Jurkat, Clone E6-1 (cell line): Measurements from ENCODE around the gene DNPH1.

Experiments
- DNase-seq: peaks from one replicate; pipeline ENCODE4 v3.0.0-alpha.2; 2011; ENCODE audit warnings: low read depth, low spot score
- H3K4me3 ChIP-seq: 2 replicates; pipeline ENCODE4 v1.5.1; 2011; ENCODE audit warnings: mild to moderate bottlenecking, low read length, control low read depth, moderate library complexity

Gene DNPH1

GRCh38 chr6:43221046-43221972, 8.0 kb downstream of the DNPH1 start:
- H3K4me3 ChIP-seq, result no peak overlapping the region
- DNase-seq, result no peak

GRCh38 chr6:43220439-43220951, 8.8 kb downstream of the DNPH1 start:
- no peak overlapping the region for H3K4me3 ChIP-seq
- DNase-seq, result no peak

GRCh38 chr6:43219814-43220213, 9.5 kb downstream of the DNPH1 start:
- DNase-seq, result no peak
- no peak overlapping the region for H3K4me3 ChIP-seq

DNA sequence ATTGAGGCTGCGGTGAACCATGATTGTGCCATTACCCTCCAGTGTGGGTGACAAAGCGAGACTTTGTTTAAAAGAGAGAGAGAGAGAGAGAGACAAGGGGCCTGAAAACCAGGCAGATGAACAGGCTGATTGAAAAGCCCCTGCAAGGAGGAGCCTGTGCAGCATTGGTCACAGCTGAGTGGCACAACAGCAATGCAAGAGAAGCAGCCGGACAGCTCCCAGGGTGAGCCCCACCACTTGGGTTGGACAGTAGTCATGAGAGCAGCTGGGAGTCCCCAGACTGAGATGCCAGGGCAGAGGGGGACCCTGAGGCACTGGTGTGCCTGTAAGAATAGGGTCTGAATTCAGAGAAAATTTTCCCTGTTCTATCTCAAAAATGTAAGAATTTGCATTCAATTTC, 10.2 kb downstream of the DNPH1 start:
- DNase-seq, result no peak
- H3K4me3 ChIP-seq, result no peak overlapping the region

- no peak for DNase-seq
- H3K4me3 ChIP-seq, result no peak overlapping the region
Observed at GRCh38 chr6:43217351-43217750, 11.9 kb downstream of the DNPH1 start.

GRCh38 chr6:43216200-43216599, 13.1 kb downstream of the DNPH1 start:
- no peak for DNase-seq
- H3K4me3 ChIP-seq, result no peak overlapping the region

DNA sequence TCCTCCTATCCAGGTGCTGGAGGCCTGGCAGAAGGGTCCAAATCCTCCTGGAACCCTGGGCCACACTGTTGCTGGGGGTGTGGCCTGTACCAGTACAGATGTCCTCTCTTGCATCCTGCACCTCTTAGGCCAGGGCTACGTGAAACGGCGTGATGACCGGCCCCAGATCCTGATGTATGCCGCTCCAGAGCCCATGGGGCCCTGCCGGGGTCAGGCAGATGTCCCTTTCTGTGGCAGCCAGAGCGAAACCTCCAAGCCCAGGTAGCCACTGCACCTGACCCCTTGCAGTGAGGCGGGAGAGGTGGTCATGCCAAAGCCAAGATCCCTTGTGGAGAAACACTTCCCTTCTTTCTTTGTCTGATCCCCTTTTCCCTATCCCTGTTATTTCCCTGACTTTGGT, 14.2 kb downstream of the DNPH1 start:
- no peak for DNase-seq

DNA sequence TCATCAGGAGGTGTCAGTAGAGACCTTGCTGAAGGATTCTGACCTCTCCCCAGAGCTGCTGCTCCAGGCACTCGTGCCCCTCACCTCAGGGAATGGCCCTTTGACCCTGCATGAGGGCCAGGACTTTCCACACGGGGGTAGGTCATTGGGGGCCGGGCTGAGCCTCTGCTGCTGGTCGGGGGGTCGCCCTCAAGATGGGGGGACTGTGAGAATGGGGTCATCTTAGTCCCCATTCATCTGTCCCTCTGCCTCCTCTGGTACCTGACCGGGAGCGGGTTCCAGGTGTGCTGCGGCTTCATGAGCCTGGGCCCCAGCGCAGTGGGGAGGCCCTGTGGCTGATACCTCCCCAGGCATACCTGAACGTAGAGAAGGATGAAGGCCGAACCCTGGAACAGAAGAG, 15.8 kb downstream of the DNPH1 start:
- H3K4me3 ChIP-seq, result no peak overlapping the region
- no peak for DNase-seq

More for the DNA sequence above, 14.2 kb downstream of the DNPH1 start:
- no peak overlapping the region for H3K4me3 ChIP-seq

GRCh38 chr6:43211955-43212354, 17.3 kb downstream of the DNPH1 start:
- no peak for DNase-seq
- H3K4me3 ChIP-seq, result no peak overlapping the region

- DNase-seq, result no peak
- H3K4me3 ChIP-seq, result no peak overlapping the region
Observed at GRCh38 chr6:43207286-43207685, 22.0 kb downstream of the DNPH1 start.

DNA sequence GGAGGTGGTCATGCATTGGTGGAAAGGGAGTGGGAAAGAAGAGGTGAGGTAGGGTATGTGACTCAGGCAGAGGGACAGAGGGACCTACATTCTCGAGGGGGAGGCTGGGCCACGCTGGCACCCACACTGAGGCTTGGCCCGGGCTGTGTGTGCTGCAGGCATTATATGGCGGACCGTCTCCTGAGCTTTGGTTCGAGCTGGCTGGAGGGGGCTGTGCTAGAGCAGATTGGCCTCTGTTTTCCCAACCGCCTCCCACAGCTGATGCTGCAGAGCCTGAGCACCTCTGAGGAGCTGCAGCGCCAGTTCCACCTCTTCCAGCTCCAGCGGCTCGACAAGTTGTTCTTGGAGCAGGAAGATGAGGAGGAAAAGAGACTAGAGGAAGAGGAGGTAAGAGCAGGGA, 23.4 kb downstream of the DNPH1 start:
- DNase-seq, result no peak

GRCh38 chr6:43204271-43205105, 24.8 kb downstream of the DNPH1 start:
- no peak overlapping the region for H3K4me3 ChIP-seq
- no peak for DNase-seq

More for the DNA sequence above, 23.4 kb downstream of the DNPH1 start:
- H3K4me3 ChIP-seq, result no peak overlapping the region

GRCh38 chr6:43203718-43204095, 25.6 kb downstream of the DNPH1 start:
- DNase-seq, result no peak
- no peak overlapping the region for H3K4me3 ChIP-seq

DNA sequence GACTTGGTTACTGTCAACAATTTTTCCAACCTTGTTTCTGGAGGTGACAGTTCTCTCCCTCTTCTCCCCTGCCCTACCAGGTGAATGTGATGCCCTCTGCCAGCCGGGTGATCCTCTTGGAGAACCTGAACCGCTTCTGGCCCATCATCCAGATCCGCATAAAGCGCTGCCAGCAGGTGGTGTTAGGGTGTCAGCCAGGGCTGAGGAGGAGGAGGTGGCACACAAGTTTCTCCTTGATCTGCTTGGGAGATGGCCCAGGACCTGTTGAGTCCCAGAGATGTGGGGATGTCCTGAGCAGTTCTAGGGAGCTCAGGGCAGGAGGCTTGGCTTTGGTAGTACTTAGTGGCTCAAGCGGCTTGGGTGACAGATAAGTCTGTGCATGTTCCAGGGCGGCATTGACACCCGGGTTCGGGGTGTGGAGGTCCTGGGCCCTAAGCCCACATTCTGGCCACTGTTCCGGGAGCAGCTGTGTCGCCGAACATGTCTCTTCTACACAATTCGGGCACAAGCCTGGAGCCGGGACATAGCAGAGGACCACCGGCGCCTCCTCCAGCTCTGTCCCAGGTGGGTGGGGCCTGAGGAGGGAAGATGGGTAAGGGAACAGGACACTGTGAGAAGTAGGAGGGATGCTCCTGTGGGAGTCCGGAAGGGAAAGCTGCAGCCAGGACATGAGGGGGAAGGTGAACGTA, 26.1 kb downstream of the DNPH1 start:
- H3K4me3 ChIP-seq, result no peak overlapping the region

DNA sequence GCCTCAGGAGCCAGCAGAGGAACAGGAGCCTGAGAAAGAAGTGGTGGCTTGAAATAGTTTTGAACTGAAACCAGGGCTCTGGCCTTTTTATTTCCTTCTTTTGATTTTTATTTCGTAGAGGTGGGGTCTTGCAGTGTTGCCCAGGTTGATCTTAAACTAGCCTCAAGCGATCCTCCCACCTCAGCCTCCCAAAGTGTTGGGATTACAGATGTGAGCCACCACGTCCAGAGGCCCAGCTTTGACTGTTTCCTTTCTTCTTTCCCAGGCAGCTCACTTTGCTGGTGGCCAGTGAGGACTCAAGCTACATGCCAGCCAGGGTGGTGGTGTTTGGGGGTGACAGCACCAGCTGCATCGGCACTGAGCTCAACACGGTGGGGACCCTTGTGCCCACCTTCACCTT, 26.8 kb downstream of the DNPH1 start:
- no peak overlapping the region for H3K4me3 ChIP-seq
- no peak for DNase-seq

More for the DNA sequence above, 26.1 kb downstream of the DNPH1 start:
- no peak for DNase-seq

- DNase-seq, result no peak
- no peak overlapping the region for H3K4me3 ChIP-seq
Observed at GRCh38 chr6:43200541-43200940, 28.7 kb downstream of the DNPH1 start.

- no peak for DNase-seq
- no peak overlapping the region for H3K4me3 ChIP-seq
Observed at GRCh38 chr6:43199912-43200311, 29.4 kb downstream of the DNPH1 start.

DNA sequence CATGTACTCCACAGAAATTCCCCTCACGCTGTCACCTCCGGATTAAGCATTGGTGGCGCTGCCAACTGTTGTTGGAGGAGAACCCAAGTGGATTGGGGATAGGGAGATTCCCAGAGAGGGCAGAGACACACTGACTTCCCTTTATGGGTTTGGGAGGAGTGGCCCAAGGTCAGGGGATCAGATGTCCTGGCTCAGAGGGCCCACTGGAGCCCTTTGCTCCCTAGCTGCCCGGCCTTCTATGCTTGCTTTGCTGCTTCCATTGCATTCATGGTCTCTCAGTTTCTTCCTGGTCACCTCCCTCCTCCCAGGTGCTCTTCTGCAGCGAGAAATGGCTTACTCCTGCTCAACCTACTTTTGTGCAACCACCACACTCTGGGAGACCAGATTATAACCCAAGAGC, 32.9 kb downstream of the DNPH1 start:
- H3K4me3 ChIP-seq, result no peak overlapping the region
- no peak for DNase-seq

DNA sequence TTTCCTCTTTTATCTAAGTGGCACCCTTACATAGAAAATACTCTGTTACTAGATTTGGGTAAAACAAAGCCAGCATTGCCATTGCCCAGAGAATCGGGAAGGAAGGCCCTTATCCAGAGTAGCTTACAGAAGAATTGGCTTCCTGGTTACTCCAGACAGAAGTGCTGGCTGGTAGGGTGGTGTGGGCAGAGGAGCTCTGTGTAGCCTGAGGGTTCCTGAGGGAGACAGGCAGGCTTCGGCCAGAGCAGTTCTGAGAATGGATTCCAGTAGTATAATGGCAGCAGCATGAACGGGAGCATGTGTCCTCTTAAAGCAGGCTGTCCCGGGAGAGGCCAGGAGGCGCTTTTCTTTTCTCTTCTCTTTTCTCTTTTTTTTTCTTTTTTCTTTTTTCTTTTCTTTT, 35.4 kb downstream of the DNPH1 start:
- no peak for DNase-seq
- H3K4me3 ChIP-seq, result no peak overlapping the region
